ENCODE results near the gene WDFY4. TPM values are rescaled to one million over a fixed set of nuclear protein-coding genes. Genes with fewer than 3 reads are reported as not detected.

Gene WDFY4
- total RNA-seq, 1 donor from 2014 or later, result not detected

DNA sequence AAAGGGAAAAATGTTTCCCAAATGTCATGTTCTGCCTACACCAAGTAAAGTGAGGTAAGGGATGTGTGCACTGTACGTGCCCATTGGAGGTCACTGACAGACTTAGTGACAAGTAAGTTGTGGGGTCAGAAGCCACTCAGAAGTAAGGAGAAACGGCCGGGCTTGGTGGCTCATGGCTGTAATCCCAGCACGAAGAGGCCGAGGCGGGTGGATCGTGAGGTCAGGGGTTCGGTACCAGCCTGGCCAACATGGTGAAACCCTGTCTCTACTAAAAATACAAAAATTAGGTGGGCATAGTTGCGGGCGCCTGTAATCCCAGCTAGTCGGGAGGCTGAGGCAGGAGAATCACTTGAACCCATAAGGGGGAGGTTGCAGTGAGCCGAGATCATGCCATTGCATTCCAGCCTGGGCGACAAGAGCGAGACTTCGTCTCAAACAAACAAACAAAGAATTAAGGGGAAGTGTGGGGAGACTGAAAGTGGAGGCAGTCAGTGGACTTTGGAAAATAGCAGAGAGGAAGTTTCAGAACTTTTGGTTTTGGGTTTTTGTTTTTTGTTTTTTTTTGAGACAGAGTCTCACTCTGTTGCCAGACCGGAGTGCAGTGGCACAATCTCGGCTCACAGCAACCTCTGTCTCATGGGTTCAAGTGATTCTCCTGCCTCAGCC, 114.8 kb downstream of the WDFY4 start:
- H3K27ac ChIP-seq, result no peak overlapping the region
- peaks cover 4% of the 10 kb centered on the region for H3K4me1 ChIP-seq
- no peaks in the 10 kb centered on the region for H4K20me1 ChIP-seq (ENCODE audit: low read depth)
- no peak overlapping the region for H3K4me3 Mint-ChIP-seq
- H3K9ac ChIP-seq, result no peak overlapping the region
- no peaks in the 10 kb centered on the region for H3K79me2 ChIP-seq (ENCODE audit: low read depth)
- no peaks in the 10 kb centered on the region for H3K9me3 Mint-ChIP-seq
- no peak overlapping the region for H2AFZ ChIP-seq (replicated peaks)
- H3K27me3 Mint-ChIP-seq (ENCODE audit: insufficient read depth, low read depth), result peaks cover 6% of the 10 kb centered on the region
- H3K9me3 ChIP-seq (ENCODE audit: low read depth), result no peaks in the 10 kb centered on the region
- H3K36me3 Mint-ChIP-seq, result no peaks in the 10 kb centered on the region
- H3K27ac Mint-ChIP-seq, result no peak overlapping the region
- no peak overlapping the region for H3K4me3 ChIP-seq
- H3K4me2 ChIP-seq, result no peak overlapping the region
- TF ChIP-seq CTCF (IDR thresholded peaks at IDR 0.05), result no peak
- H3F3A ChIP-seq (ENCODE audit: low read depth), result no peaks in the 10 kb centered on the region
- H3K36me3 ChIP-seq, result no peaks in the 10 kb centered on the region
- no peak for DNase-seq (ENCODE audit: low spot score)
- no peaks in the 10 kb centered on the region for H3K27me3 ChIP-seq
- H3K4me1 Mint-ChIP-seq, result peaks cover 4% of the 10 kb centered on the region

- Histone ChIP-seq H4K20me1 (ENCODE audit: low read depth) (no peaks in the 10 kb centered on the region), H3K9me3 (ENCODE audit: low read depth) (no peaks in the 10 kb centered on the region), H3K36me3 (no peaks in the 10 kb centered on the region), H3K27ac (no peak overlapping the region), H3K4me2 (no peak overlapping the region), H3K4me3 (no peak overlapping the region), H3K4me1 (peaks cover 4% of the 10 kb centered on the region), H3K27me3 (no peaks in the 10 kb centered on the region), H2AFZ (replicated peaks) (no peak overlapping the region), H3F3A (ENCODE audit: low read depth) (no peaks in the 10 kb centered on the region), H3K9ac (no peak overlapping the region), H3K79me2 (ENCODE audit: low read depth) (no peaks in the 10 kb centered on the region)
- Mint-ChIP-seq H3K4me1 (peaks cover 9% of the 10 kb centered on the region), H3K9me3 (no peaks in the 10 kb centered on the region), H3K27ac (no peak overlapping the region), H3K27me3 (ENCODE audit: insufficient read depth, low read depth) (peaks cover 6% of the 10 kb centered on the region), H3K4me3 (no peak overlapping the region), H3K36me3 (no peaks in the 10 kb centered on the region)
- TF ChIP-seq EZH2 (IDR thresholded peaks at IDR 0.05) (no peak), CTCF (IDR thresholded peaks at IDR 0.05) (no peak), EZH2phosphoT487 (IDR thresholded peaks at IDR 0.05) (no peak)
- no peak for DNase-seq (ENCODE audit: low spot score)
Observed at GRCh38 chr10:48800007-48800675, 115.5 kb downstream of the WDFY4 start.

DNA sequence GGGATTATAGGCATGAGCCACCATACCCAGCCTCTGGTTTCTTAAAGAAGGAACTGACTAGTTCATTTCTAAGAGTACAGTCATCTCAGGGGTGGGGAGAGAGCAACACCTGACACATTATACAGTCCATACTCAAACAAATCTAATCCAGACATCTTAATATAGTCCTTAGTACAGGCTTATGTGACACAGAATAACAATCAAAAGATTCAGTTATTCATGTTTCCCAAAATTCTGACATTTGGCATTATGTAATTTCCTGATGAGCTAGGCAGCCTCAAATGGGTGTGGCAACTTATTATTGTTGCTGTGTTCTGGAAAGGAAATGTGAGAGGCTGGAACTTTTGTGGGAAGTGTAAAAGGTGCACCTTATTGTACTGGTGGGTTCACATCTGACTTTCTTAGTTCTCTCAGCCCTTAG, 116.3 kb downstream of the WDFY4 start:
- Histone ChIP-seq H3K36me3 (no peaks in the 10 kb centered on the region), H3K27ac (no peak overlapping the region), H3K79me2 (ENCODE audit: low read depth) (no peaks in the 10 kb centered on the region), H3K9me3 (ENCODE audit: low read depth) (no peaks in the 10 kb centered on the region), H3K4me3 (no peak overlapping the region), H2AFZ (replicated peaks) (no peak overlapping the region), H3K27me3 (no peaks in the 10 kb centered on the region), H4K20me1 (ENCODE audit: low read depth) (no peaks in the 10 kb centered on the region), H3K4me2 (no peak overlapping the region), H3K4me1 (peaks cover 5% of the 10 kb centered on the region), H3F3A (ENCODE audit: low read depth) (no peaks in the 10 kb centered on the region), H3K9ac (no peak overlapping the region)
- Mint-ChIP-seq H3K36me3 (no peaks in the 10 kb centered on the region), H3K4me3 (no peak overlapping the region), H3K9me3 (no peaks in the 10 kb centered on the region), H3K27ac (no peak overlapping the region), H3K27me3 (ENCODE audit: insufficient read depth, low read depth) (peaks cover 6% of the 10 kb centered on the region), H3K4me1 (peaks cover 14% of the 10 kb centered on the region)
- no peak for DNase-seq (ENCODE audit: low spot score)
- TF ChIP-seq EZH2 (IDR thresholded peaks at IDR 0.05), result no peak

- H3K27me3 Mint-ChIP-seq (ENCODE audit: insufficient read depth, low read depth), result peaks cover 6% of the 10 kb centered on the region
- Histone ChIP-seq H3K36me3 (no peaks in the 10 kb centered on the region), H3K4me2 (no peak overlapping the region), H3K27me3 (no peaks in the 10 kb centered on the region), H3K9ac (no peak overlapping the region), H4K20me1 (ENCODE audit: low read depth) (no peaks in the 10 kb centered on the region), H3K27ac (no peak overlapping the region), H3K4me3 (no peak overlapping the region), H2AFZ (replicated peaks) (no peak overlapping the region), H3K79me2 (ENCODE audit: low read depth) (no peaks in the 10 kb centered on the region), H3K4me1 (peaks cover 11% of the 10 kb centered on the region), H3K9me3 (ENCODE audit: low read depth) (no peaks in the 10 kb centered on the region), H3F3A (ENCODE audit: low read depth) (no peaks in the 10 kb centered on the region)
- H3K4me3 Mint-ChIP-seq, result no peak overlapping the region
- peaks cover 18% of the 10 kb centered on the region for H3K4me1 Mint-ChIP-seq
- H3K27ac Mint-ChIP-seq, result no peak overlapping the region
- no peak for TF ChIP-seq EZH2 (IDR thresholded peaks at IDR 0.05)
- TF ChIP-seq CTCF (IDR thresholded peaks at IDR 0.05), result no peak
- no peak for TF ChIP-seq EZH2phosphoT487 (IDR thresholded peaks at IDR 0.05)
- no peaks in the 10 kb centered on the region for H3K36me3 Mint-ChIP-seq
- H3K9me3 Mint-ChIP-seq, result no peaks in the 10 kb centered on the region
- DNase-seq (ENCODE audit: low spot score), result no peak
Observed at GRCh38 chr10:48802611-48803071, 118.0 kb downstream of the WDFY4 start.
